HepG2 (cell line): ENCODE results near the gene JAG1. TPM values are rescaled to one million over a fixed set of nuclear protein-coding genes. Genes with fewer than 3 reads are reported as not detected.

Source experiments
- CEBPB ChIP-seq: IDR thresholded peaks from 2 replicates; pipeline ENCODE4 v1.6.1; 2011; ENCODE audit warnings: low read depth, low read length, improper control_type of control experiment, borderline replicate concordance
- GZF1 ChIP-seq: sonication (generic); formaldehyde crosslinking; IDR thresholded peaks from 2 replicates; pipeline ENCODE4 v1.5.1; 2020; ENCODE audit warnings: mild to moderate bottlenecking, missing genetic modification reagents
- HOXA9 ChIP-seq: sonication (generic); formaldehyde crosslinking; IDR thresholded peaks from 2 replicates; pipeline ENCODE4 v1.8.1; 2022; ENCODE audit warnings: missing genetic modification reagents, mild to moderate bottlenecking, moderate library complexity, borderline replicate concordance
- KDM2A ChIP-seq: sonication (generic); formaldehyde crosslinking; IDR thresholded peaks from 2 replicates; pipeline ENCODE4 v1.4.0; 2020; ENCODE audit warnings: low read depth, missing genetic modification reagents, borderline replicate concordance
- KDM5A ChIP-seq: fragments of 200-600 bp; sonication (generic); IDR thresholded peaks from 2 replicates; pipeline ENCODE4 v1.7.0; 2018; ENCODE audit warnings: antibody characterized with exemption, mild to moderate bottlenecking, low read length, borderline replicate concordance
- MTA3 ChIP-seq: sonication (generic); formaldehyde crosslinking; IDR thresholded peaks from 2 replicates; pipeline ENCODE4 v1.4.0; 2020; ENCODE audit warnings: missing genetic modification reagents
- NCOA2 ChIP-seq: sonication (generic); formaldehyde crosslinking; IDR thresholded peaks from 2 replicates; pipeline ENCODE4 v1.8.0; 2022; ENCODE audit warnings: inconsistent platforms
- NFE2L2 ChIP-seq: fragments of 150-350 bp; IDR thresholded peaks from 2 replicates; pipeline ENCODE4 v1.6.1; 2014; ENCODE audit warnings: low read length
- SAFB2 ChIP-seq: sonication (generic); formaldehyde crosslinking; IDR thresholded peaks from 2 replicates; pipeline ENCODE4 v1.5.1; 2020; ENCODE audit warnings: missing genetic modification reagents, low read depth, mild to moderate bottlenecking, borderline replicate concordance
- SIX1 ChIP-seq: sonication (generic); formaldehyde crosslinking; IDR thresholded peaks from 2 replicates; pipeline ENCODE4 v1.4.0; 2020; ENCODE audit warnings: missing genetic modification reagents, borderline replicate concordance
- SMAD3 ChIP-seq: sonication (generic); formaldehyde crosslinking; IDR thresholded peaks from 2 replicates; pipeline ENCODE4 v1.4.0; 2020; ENCODE audit warnings: missing genetic modification reagents
- YEATS2 ChIP-seq: sonication (generic); formaldehyde crosslinking; IDR thresholded peaks from 2 replicates; pipeline ENCODE4 v1.4.0; 2020; ENCODE audit warnings: missing genetic modification reagents, borderline replicate concordance
- ZNF329 ChIP-seq: sonication (generic); formaldehyde crosslinking; IDR thresholded peaks from 2 replicates; pipeline ENCODE4 v1.9.0; 2021; ENCODE audit warnings: low read depth, mild to moderate bottlenecking, missing genetic modification reagents
- ZNF367 ChIP-seq: sonication (generic); formaldehyde crosslinking; IDR thresholded peaks from 2 replicates; pipeline ENCODE4 v1.4.0; 2020; ENCODE audit warnings: missing genetic modification reagents, borderline replicate concordance
- ZNF615 ChIP-seq: sonication (generic); formaldehyde crosslinking; IDR thresholded peaks from 2 replicates; pipeline ENCODE4 v1.5.0; 2020; ENCODE audit warnings: mild to moderate bottlenecking, missing genetic modification reagents, borderline replicate concordance
- polyA plus RNA-seq, 8 experiments: library from polyadenylated mRNA; depleted of rRNA in 3 of 8; stranded (reverse) in 7 of 8; unstranded in 1 of 8; fragments of >200 nt; fragmentation: Illumina TruSeq in 4 of 8; extraction: Trizol in 4 of 8; gene quantifications; 2 replicates each; pipeline versions ENCODE4 v1.2.1 to v1.2.3, GENCODE V29; 2011 to 2016; ENCODE audit warnings: low read depth in 4 of 8, missing spikeins in 1 of 8, mixed read lengths in 1 of 8; ENCODE audit not compliant: insufficient read depth in 1 of 8
- total RNA-seq, 5 experiments: library from RNA; depleted of rRNA; stranded (reverse); fragments of >200 nt; fragmentation: Illumina TruSeq; extraction: Trizol; gene quantifications; 2 replicates each; pipeline ENCODE4 v1.2.3, GENCODE V29; 2016; ENCODE audit warnings: low read depth in 1 of 5
- TF ChIP-seq, protein P1 (sequence below): sonication (generic); formaldehyde crosslinking; IDR thresholded peaks from 2 replicates; pipeline ENCODE4 v1.5.1; 2020; ENCODE audit warnings: mild to moderate bottlenecking, moderate library complexity, missing genetic modification reagents
- TF ChIP-seq, protein P2 (sequence below): sonication (generic); formaldehyde crosslinking; IDR thresholded peaks from 2 replicates; pipeline ENCODE4 v1.4.0; 2020; ENCODE audit warnings: missing genetic modification reagents
- TF ChIP-seq, protein P3 (sequence below): sonication (generic); formaldehyde crosslinking; IDR thresholded peaks from 2 replicates; pipeline ENCODE4 v1.4.0; 2020; ENCODE audit warnings: missing genetic modification reagents

The JAG1 gene
- total and polyA plus RNA-seq, 2 of the 13 experiments (the other 11 are each of a cell fraction or from before 2014, with no cell fraction given) = 47.1 to 56.3 TPM

DNA sequence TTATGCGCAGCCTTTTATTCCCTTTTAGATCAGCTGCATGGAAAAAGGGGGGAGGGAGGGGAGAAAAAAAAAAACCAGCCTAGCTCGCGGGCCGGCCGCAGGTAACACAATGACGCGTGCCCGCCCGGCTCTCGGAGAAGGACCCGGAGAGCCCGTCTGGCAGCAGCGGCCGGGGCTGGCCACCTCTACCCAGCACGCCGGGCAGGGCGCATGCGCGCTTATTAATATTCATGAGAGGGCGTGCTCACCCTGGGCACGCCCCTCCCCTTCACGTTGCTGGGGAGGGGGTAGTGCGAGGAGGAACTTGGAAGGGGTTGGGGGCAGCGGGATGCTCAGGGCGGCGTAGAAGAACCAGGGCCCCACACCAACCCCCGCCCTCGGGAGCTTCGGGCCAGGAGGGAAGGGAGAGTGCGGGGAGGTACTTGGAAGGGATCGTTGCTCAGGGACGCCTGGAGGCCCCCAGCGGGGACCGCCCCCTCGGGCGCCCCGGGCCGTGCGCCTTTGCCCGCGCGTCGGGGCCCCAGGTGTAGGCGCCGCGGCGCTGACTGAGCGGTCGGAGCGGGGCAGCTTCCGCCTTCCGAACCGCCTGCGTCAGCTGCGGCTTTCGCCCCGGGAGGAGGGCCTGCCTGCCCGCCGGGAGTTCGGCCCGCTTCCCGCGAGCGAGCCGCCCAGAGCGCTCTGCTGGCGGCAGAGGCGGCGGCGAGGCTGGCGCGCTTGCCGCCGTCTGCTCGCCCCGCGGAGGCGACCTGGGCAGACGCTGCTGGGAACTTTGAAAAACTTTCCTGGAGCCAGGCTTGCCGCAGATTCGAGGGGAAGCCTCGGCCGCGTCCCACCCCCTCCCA is at the start of gene JAG1 (continued):
- TF ChIP-seq SMAD3 (CRISPR knock-in tag) = 0 out of 2 replicates have a peak, but pooled peaks have one; percentile 39
- 0 out of 2 replicates have a peak, but pooled peaks have one; percentile 28 for TF ChIP-seq ZNF329 (CRISPR knock-in tag)
- TF ChIP-seq MTA3 (CRISPR knock-in tag) = no peak
- peak; percentile 47; the same call in 1 of the 2 replicates for TF ChIP-seq NCOA2 (CRISPR knock-in tag)
- no peak for TF ChIP-seq SIX1 (CRISPR knock-in tag)
- TF ChIP-seq, protein P1, sequence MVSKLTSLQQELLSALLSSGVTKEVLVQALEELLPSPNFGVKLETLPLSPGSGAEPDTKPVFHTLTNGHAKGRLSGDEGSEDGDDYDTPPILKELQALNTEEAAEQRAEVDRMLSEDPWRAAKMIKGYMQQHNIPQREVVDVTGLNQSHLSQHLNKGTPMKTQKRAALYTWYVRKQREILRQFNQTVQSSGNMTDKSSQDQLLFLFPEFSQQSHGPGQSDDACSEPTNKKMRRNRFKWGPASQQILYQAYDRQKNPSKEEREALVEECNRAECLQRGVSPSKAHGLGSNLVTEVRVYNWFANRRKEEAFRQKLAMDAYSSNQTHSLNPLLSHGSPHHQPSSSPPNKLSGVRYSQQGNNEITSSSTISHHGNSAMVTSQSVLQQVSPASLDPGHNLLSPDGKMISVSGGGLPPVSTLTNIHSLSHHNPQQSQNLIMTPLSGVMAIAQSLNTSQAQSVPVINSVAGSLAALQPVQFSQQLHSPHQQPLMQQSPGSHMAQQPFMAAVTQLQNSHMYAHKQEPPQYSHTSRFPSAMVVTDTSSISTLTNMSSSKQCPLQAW (CRISPR knock-in tag) = peak; percentile 82
- no peak for TF ChIP-seq GZF1 (CRISPR knock-in tag)
- no peak for TF ChIP-seq KDM5A
- no peak for TF ChIP-seq HOXA9 (CRISPR knock-in tag)
- peak; percentile 54; the same call in 1 of the 2 replicates for TF ChIP-seq YEATS2 (CRISPR knock-in tag)
- TF ChIP-seq SAFB2 (CRISPR knock-in tag) = peak; percentile 45; the same call in 1 of the 2 replicates
- TF ChIP-seq, protein P2, sequence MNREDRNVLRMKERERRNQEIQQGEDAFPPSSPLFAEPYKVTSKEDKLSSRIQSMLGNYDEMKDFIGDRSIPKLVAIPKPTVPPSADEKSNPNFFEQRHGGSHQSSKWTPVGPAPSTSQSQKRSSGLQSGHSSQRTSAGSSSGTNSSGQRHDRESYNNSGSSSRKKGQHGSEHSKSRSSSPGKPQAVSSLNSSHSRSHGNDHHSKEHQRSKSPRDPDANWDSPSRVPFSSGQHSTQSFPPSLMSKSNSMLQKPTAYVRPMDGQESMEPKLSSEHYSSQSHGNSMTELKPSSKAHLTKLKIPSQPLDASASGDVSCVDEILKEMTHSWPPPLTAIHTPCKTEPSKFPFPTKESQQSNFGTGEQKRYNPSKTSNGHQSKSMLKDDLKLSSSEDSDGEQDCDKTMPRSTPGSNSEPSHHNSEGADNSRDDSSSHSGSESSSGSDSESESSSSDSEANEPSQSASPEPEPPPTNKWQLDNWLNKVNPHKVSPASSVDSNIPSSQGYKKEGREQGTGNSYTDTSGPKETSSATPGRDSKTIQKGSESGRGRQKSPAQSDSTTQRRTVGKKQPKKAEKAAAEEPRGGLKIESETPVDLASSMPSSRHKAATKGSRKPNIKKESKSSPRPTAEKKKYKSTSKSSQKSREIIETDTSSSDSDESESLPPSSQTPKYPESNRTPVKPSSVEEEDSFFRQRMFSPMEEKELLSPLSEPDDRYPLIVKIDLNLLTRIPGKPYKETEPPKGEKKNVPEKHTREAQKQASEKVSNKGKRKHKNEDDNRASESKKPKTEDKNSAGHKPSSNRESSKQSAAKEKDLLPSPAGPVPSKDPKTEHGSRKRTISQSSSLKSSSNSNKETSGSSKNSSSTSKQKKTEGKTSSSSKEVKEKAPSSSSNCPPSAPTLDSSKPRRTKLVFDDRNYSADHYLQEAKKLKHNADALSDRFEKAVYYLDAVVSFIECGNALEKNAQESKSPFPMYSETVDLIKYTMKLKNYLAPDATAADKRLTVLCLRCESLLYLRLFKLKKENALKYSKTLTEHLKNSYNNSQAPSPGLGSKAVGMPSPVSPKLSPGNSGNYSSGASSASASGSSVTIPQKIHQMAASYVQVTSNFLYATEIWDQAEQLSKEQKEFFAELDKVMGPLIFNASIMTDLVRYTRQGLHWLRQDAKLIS (CRISPR knock-in tag) = no peak
- peak; percentile 83 for TF ChIP-seq KDM2A (CRISPR knock-in tag)
- TF ChIP-seq, protein P3, sequence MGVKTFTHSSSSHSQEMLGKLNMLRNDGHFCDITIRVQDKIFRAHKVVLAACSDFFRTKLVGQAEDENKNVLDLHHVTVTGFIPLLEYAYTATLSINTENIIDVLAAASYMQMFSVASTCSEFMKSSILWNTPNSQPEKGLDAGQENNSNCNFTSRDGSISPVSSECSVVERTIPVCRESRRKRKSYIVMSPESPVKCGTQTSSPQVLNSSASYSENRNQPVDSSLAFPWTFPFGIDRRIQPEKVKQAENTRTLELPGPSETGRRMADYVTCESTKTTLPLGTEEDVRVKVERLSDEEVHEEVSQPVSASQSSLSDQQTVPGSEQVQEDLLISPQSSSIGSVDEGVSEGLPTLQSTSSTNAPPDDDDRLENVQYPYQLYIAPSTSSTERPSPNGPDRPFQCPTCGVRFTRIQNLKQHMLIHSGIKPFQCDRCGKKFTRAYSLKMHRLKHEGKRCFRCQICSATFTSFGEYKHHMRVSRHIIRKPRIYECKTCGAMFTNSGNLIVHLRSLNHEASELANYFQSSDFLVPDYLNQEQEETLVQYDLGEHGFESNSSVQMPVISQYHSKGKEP (CRISPR knock-in tag) = no peak; the same call in 1 of the 2 replicates
- peak; percentile 71; the same call in 1 of the 2 replicates for TF ChIP-seq ZNF367 (CRISPR knock-in tag)
- TF ChIP-seq NFE2L2 = no peak
- TF ChIP-seq CEBPB = no peak
- TF ChIP-seq ZNF615 = no peak
